HepG2 (cell line): ENCODE measurements around the gene HNRNPF. TPM values are rescaled to one million over a fixed set of nuclear protein-coding genes. Genes with fewer than 3 reads are reported as not detected.

ENCODE experiments used
- FOXO4 ChIP-seq: sonication (generic); formaldehyde crosslinking; conservative IDR thresholded peaks from 2 replicates; pipeline ENCODE4 v1.8.1; 2023; ENCODE audit warnings: missing genetic modification reagents
- HNF1A ChIP-seq, 2 experiments: sonication (generic) in 1 of 2; formaldehyde crosslinking in 1 of 2; IDR thresholded peaks; 2 replicates each; pipeline versions ENCODE4 v1.4.0 to v1.6.1; 2016 to 2020; ENCODE audit warnings: borderline replicate concordance in 1 of 2, low read depth in 1 of 2, mild to moderate bottlenecking in 1 of 2, missing genetic modification reagents in 1 of 2
- MLX ChIP-seq: IDR thresholded peaks from 2 replicates; pipeline ENCODE4 v1.6.1; 2016
- NR2F6 ChIP-seq, 2 experiments: IDR thresholded peaks; 2 replicates each; pipeline ENCODE4 v1.6.1; 2016; ENCODE audit warnings: antibody characterized with exemption in 1 of 2, mild to moderate bottlenecking in 1 of 2
- SP4 ChIP-seq: sonication (generic); formaldehyde crosslinking; IDR thresholded peaks from 2 replicates; pipeline ENCODE4 v1.8.1; 2023; ENCODE audit warnings: mild to moderate bottlenecking, missing genetic modification reagents
- ZBTB8A ChIP-seq: sonication (generic); formaldehyde crosslinking; IDR thresholded peaks from 2 replicates; pipeline ENCODE4 v1.4.0; 2020; ENCODE audit warnings: mild to moderate bottlenecking, low read depth, missing genetic modification reagents, borderline replicate concordance
- ZMYM2 ChIP-seq: sonication (generic); formaldehyde crosslinking; IDR thresholded peaks from 2 replicates; pipeline ENCODE4 v1.8.0; 2022; ENCODE audit warnings: mild to moderate bottlenecking, missing genetic modification reagents
- ZNF446 ChIP-seq: sonication (generic); formaldehyde crosslinking; IDR thresholded peaks from 2 replicates; pipeline ENCODE4 v1.5.0; 2020; ENCODE audit warnings: mild to moderate bottlenecking, missing genetic modification reagents
- ZNF687 ChIP-seq: sonication (generic); formaldehyde crosslinking; IDR thresholded peaks from 2 replicates; pipeline ENCODE4 v1.5.1; 2020; ENCODE audit warnings: mild to moderate bottlenecking, missing genetic modification reagents, moderate library complexity
- polyA plus RNA-seq, 8 experiments: library from polyadenylated mRNA; depleted of rRNA in 3 of 8; stranded (reverse) in 7 of 8; unstranded in 1 of 8; fragments of >200 nt; fragmentation: Illumina TruSeq in 4 of 8; extraction: Trizol in 4 of 8; gene quantifications; 2 replicates each; pipeline versions ENCODE4 v1.2.1 to v1.2.3, GENCODE V29; 2011 to 2016; ENCODE audit warnings: low read depth in 4 of 8, missing spikeins in 1 of 8, mixed read lengths in 1 of 8; ENCODE audit not compliant: insufficient read depth in 1 of 8
- total RNA-seq, 5 experiments: library from RNA; depleted of rRNA; stranded (reverse); fragments of >200 nt; fragmentation: Illumina TruSeq; extraction: Trizol; gene quantifications; 2 replicates each; pipeline ENCODE4 v1.2.3, GENCODE V29; 2016; ENCODE audit warnings: low read depth in 1 of 5
- TF ChIP-seq, protein P1 (sequence below): sonication (generic); formaldehyde crosslinking; IDR thresholded peaks from 2 replicates; pipeline ENCODE4 v1.5.0; 2020; ENCODE audit warnings: mild to moderate bottlenecking, missing genetic modification reagents
- TF ChIP-seq, protein P2 (sequence below): sonication (generic); formaldehyde crosslinking; IDR thresholded peaks from 2 replicates; pipeline ENCODE4 v1.8.0; 2022; ENCODE audit warnings: low read depth, missing genetic modification reagents
- TF ChIP-seq, protein P3 (sequence below): sonication (generic); formaldehyde crosslinking; IDR thresholded peaks from 2 replicates; pipeline ENCODE4 v1.5.1; 2020; ENCODE audit warnings: missing genetic modification reagents, mild to moderate bottlenecking, borderline replicate concordance

Gene HNRNPF
- total and polyA plus RNA-seq, 2 of the 13 experiments (the other 11 are each of a cell fraction or from before 2014, with no cell fraction given): 166 to 308 TPM

DNA sequence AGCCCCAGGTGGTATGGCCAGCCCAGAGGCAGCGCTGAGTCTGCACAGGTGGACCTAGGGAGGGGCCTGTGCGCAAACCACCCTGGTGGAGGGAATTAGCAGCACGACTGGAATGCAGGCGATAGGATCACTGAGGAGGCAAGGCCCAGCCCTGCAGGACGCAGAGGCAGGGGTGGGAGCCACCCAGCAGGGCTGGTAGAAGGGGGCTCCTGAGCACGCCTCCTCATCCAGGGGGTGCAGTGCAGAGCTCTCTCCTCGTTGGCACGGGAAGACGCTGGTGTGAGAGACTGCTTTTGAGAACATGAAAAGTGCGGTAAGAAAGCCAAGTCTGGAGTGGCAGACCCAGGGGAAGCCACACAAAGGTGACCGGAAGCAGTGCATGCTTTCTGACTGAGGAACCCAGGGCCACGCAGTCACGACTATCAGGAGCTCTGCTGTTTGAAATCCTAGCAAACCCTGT is 31.5 kb downstream of the HNRNPF start (continued):
- TF ChIP-seq ZNF687 (CRISPR knock-in tag) (peak; percentile 88), NR2F6 (IDR thresholded peaks at IDR 0.05) (no peak), NR2F6 (CRISPR knock-in tag; IDR thresholded peaks at IDR 0.05) (peak; percentile 32; the same call in 1 of the 2 replicates), ZBTB8A (no peak), MLX (CRISPR knock-in tag) (no peak), HNF1A (IDR thresholded peaks at IDR 0.05; ENCODE audit: low read depth) (no peak), HNF1A (CRISPR knock-in tag; IDR thresholded peaks at IDR 0.05; ENCODE audit: borderline replicate concordance) (0 out of 2 replicates have a peak, but pooled peaks have one; percentile 38), ZMYM2 (CRISPR knock-in tag) (no peak), SP4 (CRISPR knock-in tag) (no peak), FOXO4 (CRISPR knock-in tag) (0 out of 2 replicates have a peak, but pooled peaks have one; percentile 60), ZNF446 (CRISPR knock-in tag) (0 out of 2 replicates have a peak, but pooled peaks have one; percentile 52)
- TF ChIP-seq, protein P1, sequence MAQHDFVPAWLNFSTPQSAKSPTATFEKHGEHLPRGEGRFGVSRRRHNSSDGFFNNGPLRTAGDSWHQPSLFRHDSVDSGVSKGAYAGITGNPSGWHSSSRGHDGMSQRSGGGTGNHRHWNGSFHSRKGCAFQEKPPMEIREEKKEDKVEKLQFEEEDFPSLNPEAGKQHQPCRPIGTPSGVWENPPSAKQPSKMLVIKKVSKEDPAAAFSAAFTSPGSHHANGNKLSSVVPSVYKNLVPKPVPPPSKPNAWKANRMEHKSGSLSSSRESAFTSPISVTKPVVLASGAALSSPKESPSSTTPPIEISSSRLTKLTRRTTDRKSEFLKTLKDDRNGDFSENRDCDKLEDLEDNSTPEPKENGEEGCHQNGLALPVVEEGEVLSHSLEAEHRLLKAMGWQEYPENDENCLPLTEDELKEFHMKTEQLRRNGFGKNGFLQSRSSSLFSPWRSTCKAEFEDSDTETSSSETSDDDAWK (CRISPR knock-in tag): no peak
- TF ChIP-seq, protein P2, sequence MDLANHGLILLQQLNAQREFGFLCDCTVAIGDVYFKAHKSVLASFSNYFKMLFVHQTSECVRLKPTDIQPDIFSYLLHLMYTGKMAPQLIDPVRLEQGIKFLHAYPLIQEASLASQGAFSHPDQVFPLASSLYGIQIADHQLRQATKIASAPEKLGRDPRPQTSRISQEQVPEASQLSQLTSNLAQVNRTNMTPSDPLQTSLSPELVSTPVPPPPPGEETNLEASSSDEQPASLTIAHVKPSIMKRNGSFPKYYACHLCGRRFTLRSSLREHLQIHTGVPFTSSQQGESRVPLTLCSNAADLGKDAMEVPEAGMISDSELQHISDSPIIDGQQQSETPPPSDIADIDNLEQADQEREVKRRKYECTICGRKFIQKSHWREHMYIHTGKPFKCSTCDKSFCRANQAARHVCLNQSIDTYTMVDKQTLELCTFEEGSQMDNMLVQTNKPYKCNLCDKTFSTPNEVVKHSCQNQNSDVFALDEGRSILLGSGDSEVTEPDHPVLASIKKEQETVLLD (CRISPR knock-in tag): no peak
- TF ChIP-seq, protein P3, sequence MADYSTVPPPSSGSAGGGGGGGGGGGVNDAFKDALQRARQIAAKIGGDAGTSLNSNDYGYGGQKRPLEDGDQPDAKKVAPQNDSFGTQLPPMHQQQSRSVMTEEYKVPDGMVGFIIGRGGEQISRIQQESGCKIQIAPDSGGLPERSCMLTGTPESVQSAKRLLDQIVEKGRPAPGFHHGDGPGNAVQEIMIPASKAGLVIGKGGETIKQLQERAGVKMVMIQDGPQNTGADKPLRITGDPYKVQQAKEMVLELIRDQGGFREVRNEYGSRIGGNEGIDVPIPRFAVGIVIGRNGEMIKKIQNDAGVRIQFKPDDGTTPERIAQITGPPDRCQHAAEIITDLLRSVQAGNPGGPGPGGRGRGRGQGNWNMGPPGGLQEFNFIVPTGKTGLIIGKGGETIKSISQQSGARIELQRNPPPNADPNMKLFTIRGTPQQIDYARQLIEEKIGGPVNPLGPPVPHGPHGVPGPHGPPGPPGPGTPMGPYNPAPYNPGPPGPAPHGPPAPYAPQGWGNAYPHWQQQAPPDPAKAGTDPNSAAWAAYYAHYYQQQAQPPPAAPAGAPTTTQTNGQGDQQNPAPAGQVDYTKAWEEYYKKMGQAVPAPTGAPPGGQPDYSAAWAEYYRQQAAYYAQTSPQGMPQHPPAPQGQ (CRISPR knock-in tag): no peak
